SHP77 treated with DMSO at 0.1 percent for 48 hours (cell line): ENCODE results near the gene ANXA2R.

Source experiments
- DNase-seq: peaks from one replicate; lab custom pipeline; 2025; lab: John Stamatoyannopoulos, UW

The ANXA2R gene

GRCh38 chr5:43000111-43000840 is 39.8 kb downstream of the ANXA2R start:
- no peak for DNase-seq

- no peak for DNase-seq
Observed at GRCh38 chr5:42995360-42995751, 44.8 kb downstream of the ANXA2R start.

- peak; percentile 92 for DNase-seq
Observed at GRCh38 chr5:42994555-42995359, 45.4 kb downstream of the ANXA2R start.

- no peak for DNase-seq
Observed at GRCh38 chr5:42994246-42994554, 45.9 kb downstream of the ANXA2R start.

- DNase-seq: no peak
Observed at GRCh38 chr5:42993516-42994245, 46.4 kb downstream of the ANXA2R start.

- peak; percentile 96 for DNase-seq
Observed at GRCh38 chr5:42992088-42992879, 47.8 kb downstream of the ANXA2R start.

GRCh38 chr5:42991404-42992087 is 48.6 kb downstream of the ANXA2R start:
- DNase-seq: peak; percentile 53

GRCh38 chr5:42990892-42991291 is 49.2 kb downstream of the ANXA2R start:
- no peak for DNase-seq
